Activated CD8-positive, alpha-beta memory T cell treated with anti-CD3 and anti-CD28 coated beads for 48 hours (primary cell): ENCODE data around the gene AADAC.
"Not testable (repeated sequence)": the region's sequence is repeated elsewhere in the genome, so short reads cannot be mapped to it uniquely, and the experiment has no call there.

Source experiments
- DNase-seq, 3 experiments: peaks; one replicate each; pipeline ENCODE4 v3.0.0-alpha.2; 2020; ENCODE audit warnings: low read depth in 2 of 3, low spot score in 2 of 3

Gene AADAC

DNA sequence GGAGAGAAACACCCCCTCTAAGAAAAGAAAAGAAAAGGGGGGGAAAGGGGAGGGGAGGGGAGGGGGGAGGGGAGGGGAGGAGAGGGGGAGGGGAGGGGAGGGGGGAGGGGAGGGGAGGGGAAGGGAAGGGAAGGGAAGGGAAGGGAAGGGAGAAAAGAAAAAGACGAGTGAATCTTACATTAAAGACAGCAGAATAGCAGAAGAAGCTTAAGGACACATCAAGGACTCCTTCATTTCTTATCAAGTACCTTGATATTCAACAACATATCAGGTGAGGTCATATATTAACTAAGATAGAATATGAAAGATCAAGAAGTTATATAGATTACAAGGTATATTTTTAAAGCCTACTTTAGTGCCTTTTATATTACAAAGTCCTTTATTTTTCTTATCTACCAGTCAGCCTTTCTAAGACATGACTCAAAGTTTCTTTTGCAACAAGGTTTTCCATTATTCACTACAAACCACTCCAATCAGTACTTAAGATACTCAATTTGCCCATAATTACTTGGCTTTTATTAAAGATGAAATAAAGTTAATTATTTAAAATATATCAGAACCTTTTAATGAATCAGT is 17.7 kb upstream of the AADAC start:
- DNase-seq = no peak

DNA sequence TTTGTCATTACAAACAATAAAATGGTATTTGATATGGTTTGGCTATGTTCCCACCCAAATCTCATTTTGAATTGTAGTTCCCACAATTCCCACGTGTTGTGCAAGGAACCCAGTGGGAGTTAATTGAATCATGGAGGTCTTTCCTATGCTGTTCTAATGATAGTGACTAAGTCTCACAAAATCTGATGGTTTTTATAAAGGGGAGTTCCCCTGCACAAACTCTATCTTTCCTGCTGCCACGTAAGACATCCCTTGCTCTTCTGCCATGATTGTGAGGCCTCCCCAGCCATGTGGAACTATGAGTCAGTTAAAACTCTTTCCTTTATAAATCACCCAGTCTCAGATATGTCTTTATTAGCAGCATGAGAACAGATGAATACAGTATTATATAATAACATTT is 15.4 kb upstream of the AADAC start:
- no peak for DNase-seq

DNA sequence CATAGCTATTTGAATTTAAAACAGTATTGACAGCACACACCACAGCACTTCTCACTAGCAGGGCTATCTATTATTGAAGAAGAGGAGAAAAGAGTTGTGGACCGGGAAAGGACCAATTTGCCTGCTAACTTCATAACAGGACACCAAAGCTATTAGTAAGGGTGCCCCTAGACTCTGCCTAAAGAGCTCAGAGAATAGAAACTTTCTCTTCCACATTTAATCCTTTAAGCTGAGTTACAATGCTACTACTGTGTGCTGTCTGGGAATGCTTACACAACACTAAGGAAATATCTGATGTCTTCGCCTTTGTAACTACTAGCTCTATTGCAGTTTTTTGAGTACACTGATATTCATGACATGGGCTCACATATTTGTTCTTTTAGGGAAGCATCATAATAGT is 13.5 kb upstream of the AADAC start:
- no peak for DNase-seq

DNA sequence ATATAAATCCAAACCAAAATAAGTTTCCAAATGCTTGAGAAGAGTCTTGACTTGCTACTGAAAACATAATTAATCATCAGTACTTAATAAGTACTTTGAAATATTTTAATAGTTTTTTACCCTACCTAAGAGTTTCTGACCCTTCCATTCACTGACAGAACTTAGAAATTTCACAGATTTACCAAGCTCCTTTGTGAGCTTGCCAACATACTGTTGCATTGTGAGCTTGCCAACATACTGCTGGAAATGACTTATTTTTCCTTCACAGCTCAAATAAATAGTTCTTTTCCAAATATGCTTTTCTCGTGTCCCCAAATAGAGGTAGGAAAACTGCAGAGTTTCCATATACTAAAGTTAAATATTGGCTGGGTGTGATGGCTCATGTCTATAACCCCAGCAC is 9.6 kb upstream of the AADAC start:
- DNase-seq = no peak

DNA sequence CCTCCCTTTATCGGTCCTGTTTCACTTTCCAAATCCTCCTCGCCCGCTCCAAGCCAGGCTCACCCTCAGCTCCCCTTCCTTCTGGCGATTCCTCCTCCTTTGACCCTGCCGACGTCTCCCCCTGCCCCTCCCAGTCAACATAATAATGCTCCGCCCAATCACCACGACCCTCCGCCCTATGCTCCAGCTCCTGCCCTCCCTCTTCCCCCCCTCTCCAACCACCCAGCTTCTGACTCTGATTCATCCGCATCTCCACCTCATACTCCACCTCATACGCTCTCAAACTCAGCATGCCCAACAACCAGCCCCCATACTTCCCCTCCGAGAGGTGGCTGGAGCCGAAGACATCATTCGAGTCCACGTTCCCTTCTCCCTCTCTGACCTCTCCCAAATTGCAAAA is 7.1 kb upstream of the AADAC start:
- DNase-seq = no peak

DNA sequence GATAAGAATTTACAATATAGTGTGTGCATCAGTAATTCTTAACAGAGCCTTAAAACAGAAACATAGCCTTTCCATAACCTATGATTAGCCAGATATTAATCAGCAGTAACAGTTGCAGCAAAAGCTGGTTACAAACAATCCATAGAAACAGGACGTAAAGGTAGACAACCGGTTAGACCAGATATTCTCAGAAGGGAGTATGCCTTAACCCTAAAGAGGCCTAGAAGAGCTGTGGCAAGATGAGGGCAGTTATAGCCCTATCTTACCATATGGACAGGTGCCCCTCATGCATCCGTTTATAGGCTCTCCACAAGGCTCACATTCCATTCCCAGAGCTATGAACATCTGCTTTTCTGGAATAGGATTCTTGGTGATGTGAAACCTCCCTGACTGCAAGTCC is 5.0 kb upstream of the AADAC start:
- DNase-seq = not testable (repeated sequence)

DNA sequence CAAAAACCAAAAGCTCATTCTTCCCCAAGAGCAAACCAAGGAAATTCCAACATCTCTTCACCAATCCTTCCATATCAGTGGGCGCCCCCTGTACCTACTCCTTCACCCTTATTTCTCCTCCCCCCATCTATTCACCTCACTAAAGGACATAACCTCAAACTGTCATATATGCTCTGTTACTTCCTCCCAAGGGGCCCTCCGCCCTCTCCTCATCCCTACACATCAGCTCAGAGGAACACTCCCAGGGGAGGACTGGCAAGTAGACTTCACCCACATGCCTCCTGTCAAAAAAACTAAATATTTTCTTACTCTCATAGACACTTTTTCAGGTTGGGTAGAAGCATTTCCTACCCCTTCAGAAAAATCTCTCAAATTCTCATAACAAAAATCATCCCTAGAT is 2.4 kb upstream of the AADAC start:
- no peak for DNase-seq

DNA sequence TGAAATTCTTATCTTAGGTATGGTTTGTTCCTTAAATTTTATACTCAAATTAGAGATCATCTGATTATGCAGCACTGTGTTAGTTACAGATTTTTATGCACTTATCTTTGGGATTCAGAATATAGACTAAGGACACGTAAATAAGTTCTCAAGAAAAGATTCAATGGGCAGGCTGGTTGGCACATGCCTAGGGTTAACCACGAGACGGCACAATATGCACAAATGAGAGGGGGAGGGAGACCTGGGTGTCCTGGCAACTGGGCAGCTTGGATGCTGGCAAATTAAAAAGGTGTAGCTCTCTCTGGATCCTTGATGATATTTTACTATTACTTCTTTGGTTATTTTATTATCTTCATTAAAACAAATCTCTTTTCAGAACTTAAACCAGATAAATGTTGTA is 672 bp downstream of the AADAC start:
- no peak for DNase-seq

DNA sequence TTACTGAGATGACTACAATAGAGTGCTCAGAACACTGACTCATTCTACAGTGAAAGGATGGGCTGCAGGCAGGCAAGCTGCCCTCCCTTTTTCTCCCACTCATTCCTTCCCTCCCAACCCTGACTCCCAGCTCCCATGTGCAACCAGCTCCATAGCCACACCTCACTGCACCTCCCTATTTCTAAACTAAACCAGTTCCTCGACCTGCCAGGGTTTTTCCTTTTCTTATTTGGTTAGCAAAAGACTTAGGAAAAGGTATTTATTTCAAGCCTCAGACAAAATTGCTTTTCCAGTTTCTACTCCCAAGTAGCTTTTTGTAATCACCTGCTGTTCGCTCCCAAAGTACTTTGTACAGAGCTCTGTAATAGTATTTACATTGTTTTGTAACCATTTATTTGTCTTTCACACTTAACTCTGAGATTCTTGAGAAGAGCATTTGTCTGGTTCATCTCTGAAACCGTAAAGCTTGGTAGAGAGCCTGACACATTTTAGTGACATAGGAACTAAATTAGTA is 2.2 kb downstream of the AADAC start:
- no peak for DNase-seq

DNA sequence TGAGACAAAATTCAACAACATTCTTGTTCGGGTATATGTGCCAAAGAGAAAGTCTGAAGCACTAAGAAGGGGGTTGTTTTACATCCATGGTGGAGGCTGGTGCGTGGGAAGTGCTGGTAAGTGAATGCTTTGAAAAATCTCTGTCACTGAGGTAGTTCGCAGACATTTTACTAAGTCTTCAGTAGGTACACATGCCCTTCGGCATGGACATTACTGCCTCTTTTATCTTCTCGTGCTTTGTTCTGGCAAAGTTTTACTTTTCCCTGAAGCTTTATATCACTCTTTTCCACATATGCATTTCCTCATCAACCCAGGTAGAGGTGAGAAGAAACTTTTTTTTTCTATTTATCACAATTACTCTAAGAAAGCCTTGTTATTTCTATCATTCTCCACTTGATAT is 3.6 kb downstream of the AADAC start:
- no peak for DNase-seq

DNA sequence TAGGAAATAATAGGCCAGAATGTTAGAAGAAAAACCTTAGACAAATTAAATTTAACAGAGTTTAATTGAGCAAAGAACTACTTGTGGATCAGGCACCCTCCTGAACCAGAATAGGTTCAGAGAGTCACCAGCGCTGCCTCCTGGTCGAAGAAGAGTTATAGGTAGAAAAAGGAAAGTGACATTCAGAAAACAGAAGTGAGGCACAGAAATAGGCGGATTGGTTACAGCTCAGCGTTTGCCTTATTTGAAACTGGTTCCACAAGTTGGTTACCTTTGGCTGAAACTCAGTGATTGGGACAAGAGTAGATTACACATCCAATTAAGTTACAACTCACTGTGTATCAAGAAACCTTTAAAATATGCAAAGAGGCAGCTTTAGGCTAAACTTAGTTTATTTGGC is 4.4 kb downstream of the AADAC start:
- DNase-seq = no peak

DNA sequence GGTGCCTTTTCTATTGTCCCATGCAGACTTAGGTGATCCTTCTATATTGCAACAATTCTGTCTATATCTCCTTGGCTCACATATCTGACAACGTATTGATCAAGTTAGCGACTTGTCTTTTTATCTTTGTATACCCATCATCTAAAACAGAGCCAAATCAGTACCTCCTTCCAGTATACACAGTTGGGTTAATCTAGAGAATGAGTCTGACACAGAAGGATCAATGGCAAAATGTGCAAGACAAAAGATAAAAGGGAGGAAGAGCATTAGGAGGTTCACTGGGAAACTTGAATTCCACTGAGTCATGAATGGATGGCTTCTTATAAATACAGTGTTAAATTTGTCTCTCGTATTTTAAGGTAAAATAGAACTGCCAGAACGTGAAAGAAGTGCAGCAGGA is 6.0 kb downstream of the AADAC start:
- no peak for DNase-seq

DNA sequence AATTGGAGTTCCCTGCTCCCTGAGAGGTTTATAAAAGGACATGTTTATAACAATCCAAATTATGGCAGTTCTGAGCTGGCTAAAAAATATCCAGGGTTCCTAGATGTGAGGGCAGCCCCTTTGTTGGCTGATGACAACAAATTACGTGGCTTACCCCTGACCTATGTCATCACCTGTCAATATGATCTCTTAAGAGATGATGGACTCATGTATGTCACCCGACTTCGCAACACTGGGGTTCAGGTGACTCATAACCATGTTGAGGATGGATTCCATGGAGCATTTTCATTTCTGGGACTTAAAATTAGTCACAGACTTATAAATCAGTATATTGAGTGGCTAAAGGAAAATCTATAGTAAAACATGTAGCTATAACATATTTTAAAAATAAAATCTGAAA is 13.9 kb downstream of the AADAC start:
- no peak for DNase-seq

DNA sequence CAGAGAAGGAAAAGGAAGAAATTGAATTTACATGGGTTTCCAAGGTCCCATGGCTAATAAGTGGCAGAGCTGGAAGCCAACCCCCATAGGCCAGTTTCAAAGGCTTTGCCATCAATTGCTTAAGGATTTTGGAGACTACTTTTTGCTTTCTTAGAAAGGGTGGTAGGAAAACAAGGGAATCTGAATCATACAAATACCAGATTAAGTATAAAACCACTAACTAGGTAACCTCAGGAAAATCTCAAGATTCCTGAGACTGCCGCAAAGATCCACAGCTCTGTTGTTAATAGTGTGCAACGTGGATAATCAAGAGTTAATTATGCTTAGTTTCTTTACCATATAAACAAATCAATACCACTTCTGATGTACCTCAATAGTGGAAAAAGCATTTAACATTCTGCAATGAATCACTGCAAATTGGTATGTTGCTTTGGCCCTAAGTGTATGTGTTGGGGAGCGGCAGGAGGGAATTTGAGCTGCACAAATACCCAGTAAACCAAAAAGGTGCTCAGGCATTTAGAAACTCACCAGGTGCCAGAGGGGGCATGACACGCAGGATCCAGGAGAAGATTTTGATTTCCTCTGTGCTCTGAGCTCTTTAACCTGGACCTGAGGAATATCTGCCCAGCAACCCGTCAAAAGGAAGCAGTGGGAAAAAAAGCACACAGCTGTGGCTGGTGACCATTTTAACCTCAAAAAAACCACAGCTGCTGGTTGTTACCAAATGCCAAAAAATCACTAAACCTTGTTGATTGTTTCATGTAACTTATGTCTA is 22.0 kb downstream of the AADAC start:
- DNase-seq = no peak

DNA sequence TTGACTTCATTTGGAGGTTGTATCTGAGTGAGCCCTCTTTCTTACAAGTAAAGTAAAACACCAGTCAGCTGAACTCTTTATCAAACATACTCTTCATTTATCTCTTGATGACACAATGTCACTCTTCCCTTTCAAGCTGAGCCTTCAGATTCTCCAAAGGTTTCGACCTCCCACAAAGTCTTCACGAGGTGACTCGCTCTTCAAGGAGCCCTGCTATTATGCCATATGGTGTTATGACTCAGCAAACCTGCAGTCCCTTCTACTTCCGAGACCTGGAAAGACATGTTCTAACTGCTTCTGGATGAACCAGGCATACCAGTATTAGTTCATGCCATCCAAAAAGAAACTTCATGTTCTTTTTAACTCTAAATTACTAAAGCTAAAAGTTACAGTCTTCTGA is 23.1 kb downstream of the AADAC start:
- no peak for DNase-seq

DNA sequence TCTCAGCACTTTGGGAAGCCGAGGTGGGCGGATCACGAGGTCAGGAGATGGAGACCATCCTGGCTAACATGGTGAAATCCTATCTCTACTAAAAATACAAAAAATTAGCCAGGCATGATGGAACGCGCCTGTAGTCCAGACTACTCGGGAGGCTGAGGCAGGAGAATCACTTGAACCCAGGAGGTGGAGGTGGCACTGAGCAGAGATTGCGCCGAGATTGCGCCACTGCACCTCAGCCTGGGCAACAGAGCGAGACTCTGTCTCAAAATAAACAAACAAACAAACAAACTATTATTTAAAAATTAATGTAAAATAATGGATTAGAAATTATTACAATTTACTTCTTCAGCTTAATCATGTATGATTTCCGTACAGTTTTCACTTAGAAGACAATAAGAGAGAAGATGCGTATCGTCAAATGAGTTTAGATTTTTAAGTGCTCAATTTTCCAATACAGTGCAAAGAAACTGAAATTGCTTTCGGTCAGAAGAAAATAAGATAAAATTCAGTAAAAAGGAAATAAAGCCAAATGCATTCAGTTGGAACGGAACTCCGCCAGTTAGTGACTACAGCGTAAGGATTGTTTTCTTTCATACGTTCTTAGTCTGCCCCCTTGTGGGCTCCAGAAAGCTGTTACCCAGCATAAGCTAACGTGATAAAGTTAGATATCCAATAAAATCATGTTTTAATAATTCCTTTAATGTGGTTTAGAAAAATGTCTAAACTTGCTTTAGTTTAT is 24.8 kb downstream of the AADAC start:
- no peak for DNase-seq

DNA sequence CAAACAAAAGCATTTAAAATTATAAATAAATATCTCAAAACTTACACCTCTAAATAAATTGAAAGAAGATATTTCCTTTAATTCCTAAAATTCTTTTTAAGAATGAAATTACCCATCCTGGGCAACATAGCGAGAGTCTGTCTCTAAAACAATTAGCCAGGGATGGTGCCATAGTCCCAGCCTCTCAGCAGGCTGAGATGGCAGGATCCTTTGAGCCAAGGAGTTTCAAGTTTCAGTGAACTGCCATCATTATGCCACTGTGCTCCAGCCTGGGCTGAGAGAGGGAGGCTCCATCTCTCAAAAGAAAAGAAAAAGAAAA is 25.4 kb downstream of the AADAC start:
- DNase-seq = no peak

DNA sequence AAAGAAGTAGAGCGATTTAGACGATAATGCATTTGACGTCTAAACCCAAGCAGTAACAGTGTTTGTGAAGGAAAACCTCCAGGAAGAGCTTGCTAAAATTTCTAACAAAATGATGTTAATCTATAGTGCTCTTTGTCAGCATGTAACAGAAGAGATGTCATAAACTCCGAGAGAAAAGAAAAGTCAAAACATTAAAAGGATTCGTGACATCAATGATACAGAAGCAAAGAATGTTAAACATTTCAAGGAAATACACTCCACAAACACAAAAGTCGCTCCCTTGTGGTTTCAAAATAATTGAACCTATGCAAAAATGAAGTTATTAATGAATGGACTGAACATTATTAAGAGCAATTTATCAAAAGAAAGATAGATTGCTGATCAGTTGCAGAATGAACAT is 27.9 kb downstream of the AADAC start:
- DNase-seq = no peak

DNA sequence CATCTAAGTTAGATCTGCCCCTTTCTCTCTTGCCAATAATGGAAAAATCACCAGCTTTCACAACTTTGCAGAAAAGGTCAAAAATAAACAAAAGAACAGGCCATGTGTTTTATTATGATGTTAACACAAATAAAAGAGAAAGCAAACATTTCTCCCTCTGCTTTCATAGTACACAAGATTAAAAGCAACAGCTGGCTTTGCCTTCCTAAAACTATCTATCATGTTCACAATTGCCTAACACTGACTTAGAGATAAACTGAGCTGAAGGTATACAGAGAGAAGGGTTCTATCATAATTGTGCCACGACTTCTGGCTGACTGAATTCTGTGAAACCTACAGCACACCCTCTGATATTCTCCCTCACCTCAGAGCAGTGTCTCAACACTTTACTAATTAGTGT is 29.4 kb downstream of the AADAC start:
- no peak for DNase-seq

DNA sequence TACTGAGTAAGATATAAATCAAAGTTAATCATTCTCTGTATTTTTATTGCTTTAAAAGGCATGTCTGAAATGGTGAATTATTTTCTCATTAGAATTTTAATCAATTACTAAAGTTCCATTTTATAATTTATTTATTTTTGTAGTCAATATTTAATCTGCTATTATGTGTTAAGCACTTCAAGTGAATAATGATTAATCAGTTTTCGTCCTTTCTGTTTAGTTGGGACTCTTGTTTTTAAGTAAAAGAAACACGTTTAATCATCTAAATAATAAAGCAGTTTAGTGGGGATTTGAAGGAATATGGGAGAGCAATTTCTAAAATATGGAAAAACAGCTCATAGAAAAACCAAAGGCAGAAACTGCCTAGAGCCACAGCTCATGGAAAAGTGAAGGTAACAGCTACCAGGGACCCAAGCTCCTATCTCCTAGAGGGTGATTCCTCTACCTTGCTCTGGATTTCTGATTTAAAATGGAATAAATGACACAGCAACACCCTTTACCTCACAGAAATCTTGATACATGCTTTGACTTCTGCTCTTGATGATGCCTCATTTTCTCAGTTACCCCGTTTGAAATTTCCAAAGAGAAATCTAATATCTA is 31.5 kb downstream of the AADAC start:
- no peak for DNase-seq

DNA sequence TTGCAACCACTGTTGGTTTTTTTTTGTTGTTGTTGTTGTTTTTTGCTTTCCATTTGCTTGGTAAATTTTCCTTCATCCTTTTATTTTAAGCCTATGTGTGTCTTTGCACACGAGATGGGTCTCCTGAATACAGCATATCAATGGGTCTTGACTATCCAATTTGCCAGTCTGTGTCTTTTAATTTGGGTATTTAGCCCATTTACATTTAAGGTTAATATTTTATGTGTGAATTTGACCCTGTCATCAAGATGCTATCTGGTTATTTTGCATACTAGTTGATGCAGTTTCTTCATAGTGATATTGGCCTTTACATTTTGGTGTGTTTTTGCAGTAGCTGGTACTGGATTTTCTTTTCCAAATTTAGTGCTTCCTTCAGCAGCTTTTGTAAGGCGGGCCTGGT is 36.1 kb downstream of the AADAC start:
- not testable (repeated sequence) for DNase-seq
